ENCODE results near the gene ZBTB7B.

Gene ZBTB7B

DNA sequence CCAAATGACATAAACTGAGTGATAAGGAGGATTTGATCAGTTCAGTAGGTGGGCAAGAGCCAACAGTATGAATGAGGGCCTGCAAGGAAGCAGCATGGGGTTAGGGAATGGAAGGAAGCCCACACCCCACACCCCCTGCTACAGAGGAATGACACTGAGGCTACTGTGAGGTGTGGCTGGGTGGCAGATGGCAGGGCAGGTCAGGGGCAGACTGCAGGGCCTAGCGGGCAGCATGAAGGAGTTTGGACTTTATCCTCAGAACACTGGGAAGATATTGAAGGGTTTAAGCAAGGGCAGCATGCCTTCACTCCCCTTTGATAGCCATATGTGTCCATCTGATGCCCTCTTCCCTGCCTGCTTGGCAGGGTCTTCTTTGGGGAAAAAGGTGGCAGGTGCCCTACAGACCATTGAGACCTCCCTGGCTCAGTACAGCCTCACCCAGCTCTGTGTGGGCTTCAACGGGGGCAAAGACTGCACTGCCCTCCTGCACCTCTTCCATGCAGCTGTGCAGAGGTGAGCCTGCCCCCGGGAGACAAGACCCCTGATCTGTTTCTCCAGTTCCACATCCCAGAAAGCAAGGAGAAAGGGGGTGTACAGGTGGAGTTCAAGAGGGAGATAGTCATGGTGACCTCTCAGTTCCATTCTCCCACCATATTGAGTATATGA lies 13.3 kb upstream of the ZBTB7B start:
- no peak for DNase-seq (ENCODE audit: low read depth)
- TF ChIP-seq, protein P1, sequence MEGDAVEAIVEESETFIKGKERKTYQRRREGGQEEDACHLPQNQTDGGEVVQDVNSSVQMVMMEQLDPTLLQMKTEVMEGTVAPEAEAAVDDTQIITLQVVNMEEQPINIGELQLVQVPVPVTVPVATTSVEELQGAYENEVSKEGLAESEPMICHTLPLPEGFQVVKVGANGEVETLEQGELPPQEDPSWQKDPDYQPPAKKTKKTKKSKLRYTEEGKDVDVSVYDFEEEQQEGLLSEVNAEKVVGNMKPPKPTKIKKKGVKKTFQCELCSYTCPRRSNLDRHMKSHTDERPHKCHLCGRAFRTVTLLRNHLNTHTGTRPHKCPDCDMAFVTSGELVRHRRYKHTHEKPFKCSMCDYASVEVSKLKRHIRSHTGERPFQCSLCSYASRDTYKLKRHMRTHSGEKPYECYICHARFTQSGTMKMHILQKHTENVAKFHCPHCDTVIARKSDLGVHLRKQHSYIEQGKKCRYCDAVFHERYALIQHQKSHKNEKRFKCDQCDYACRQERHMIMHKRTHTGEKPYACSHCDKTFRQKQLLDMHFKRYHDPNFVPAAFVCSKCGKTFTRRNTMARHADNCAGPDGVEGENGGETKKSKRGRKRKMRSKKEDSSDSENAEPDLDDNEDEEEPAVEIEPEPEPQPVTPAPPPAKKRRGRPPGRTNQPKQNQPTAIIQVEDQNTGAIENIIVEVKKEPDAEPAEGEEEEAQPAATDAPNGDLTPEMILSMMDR (IDR thresholded peaks at IDR 0.05; ENCODE audit: insufficient read depth, low read depth, low read length, missing control alignments) = no peak
- H3K4me3 ChIP-seq (ENCODE audit: low read length) = no peak overlapping the region

DNA sequence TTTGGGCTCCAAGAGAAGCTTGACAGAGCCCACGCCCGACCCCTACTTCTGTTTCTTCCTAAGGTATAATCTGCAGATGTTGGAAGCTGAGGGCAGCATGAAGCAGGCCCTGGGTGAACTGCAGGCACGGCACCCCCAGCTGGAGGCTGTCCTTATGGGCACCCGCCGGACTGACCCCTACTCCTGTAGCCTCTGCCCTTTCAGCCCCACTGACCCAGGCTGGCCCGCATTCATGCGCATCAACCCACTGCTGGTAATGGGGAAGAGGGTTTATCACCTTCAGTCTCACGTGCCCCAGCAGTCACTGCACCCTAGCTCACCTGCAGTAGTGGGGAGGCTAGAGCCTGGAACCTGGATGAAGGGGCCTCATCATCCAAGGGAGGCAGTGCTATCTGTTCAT lies 12.3 kb upstream of the ZBTB7B start:
- TF ChIP-seq, protein P1 (IDR thresholded peaks at IDR 0.05; ENCODE audit: insufficient read depth, low read depth, low read length, missing control alignments) = no peak
- no peak for DNase-seq (ENCODE audit: low read depth)
- H3K4me3 ChIP-seq (ENCODE audit: low read length) = no peak overlapping the region

DNA sequence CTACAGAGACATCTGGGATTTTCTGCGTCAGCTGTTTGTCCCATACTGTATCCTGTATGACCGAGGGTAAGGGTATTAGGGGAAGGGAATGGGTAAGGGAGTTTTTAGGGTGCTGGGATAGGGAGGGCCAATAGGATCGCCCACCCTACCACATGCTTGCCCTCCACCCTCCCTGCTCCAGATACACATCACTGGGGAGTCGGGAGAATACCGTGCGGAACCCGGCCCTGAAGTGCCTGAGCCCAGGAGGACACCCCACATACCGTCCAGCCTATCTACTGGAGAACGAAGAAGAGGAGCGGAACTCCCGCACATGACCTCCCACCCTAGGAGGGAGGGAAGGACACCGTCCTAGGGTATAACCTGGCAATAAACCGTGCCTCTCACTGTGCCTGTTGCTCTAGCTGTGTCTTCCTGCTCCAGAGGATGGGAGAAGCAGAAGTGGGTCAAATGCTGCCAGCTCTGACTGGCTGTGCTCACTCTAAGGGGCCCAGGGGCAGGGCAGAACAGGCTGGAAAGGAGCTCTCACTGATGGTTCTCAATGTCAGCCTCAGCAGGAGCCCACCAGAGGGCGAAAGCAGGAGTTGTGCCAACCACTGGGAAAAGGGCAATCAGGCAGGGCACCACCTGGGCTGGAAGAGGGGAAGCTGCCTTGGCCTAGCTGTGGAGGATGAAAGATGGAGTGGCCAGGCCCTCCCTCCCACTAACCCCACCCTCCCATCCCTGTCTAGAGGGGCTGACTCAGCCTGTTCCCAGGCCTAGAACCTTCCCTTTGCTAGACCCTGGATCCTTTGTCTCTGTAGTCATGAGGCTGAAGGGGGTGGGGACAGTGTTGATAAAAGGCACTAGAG lies 9.7 kb upstream of the ZBTB7B start:
- no peak for DNase-seq (ENCODE audit: low read depth)

DNA sequence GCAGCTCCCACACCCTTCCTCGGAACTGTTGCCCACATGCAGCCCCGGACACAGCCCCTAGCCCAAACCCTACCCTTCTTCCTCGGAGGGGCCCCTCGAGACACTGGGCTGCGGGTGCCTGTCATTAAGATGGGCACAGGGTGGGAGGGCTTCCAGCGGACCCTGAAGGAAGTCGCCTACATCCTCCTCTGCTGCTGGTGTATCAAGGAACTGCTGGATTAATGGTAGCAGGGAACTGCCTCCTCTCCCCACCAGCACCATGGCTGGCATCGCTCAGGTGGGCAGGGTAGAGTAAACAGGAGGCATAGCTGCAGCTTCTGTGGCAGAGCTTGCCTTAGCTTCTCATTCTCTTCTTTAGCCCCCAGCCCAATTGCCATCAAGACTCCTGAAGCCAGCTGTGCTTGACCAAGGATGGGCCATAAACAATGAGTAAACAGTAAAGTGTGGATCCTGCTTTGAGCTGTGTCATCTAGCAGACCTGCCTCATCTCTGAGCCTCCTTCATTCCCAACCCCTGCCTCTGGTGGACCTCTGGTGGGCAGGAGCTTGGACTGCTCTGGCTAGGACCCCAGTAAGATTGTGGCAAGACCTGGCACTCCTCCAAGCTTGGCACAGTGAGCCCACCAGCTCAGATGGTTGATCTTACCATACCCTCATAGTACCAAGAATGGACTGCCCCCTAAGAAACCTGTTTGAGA lies 8.9 kb upstream of the ZBTB7B start, which contains the start of gene LENEP:
Gene LENEP, plus strand, starts transcription at position 15 of the 697 bp plus-strand sequence. Its CDS starts 22 bp downstream, at position 37.
- H3K4me3 ChIP-seq (ENCODE audit: low read length) = no peak within 1 kb of the TSS
- no peak for DNase-seq (ENCODE audit: low read depth)
- TF ChIP-seq, protein P1 (IDR thresholded peaks at IDR 0.05; ENCODE audit: insufficient read depth, low read depth, low read length, missing control alignments) = no peak

More for the DNA sequence above, 9.7 kb upstream of the ZBTB7B start:
- TF ChIP-seq, protein P1 (IDR thresholded peaks at IDR 0.05; ENCODE audit: insufficient read depth, low read depth, low read length, missing control alignments) = peak; percentile 17
- H3K4me3 ChIP-seq (ENCODE audit: low read length) = no peak overlapping the region

DNA sequence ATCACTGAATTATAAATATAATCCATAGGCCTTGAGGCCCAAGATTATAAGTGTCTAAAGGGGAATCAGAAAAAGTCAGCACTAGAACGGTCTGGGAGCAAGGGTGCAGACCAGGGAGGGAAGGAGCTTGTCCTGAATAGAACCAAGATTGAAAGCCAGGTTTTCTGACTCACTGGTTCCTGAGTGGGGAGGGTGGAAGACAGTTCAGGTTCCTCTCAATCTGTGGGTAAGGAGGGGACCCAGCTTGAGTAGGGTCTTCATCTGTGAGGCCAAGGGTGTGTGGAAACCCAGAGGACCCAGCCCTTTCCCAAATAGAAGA lies 8.4 kb upstream of the ZBTB7B start:
- TF ChIP-seq, protein P1 (IDR thresholded peaks at IDR 0.05; ENCODE audit: insufficient read depth, low read depth, low read length, missing control alignments) = no peak
- DNase-seq (ENCODE audit: low read depth) = no peak
- no peak overlapping the region for H3K4me3 ChIP-seq (ENCODE audit: low read length)

DNA sequence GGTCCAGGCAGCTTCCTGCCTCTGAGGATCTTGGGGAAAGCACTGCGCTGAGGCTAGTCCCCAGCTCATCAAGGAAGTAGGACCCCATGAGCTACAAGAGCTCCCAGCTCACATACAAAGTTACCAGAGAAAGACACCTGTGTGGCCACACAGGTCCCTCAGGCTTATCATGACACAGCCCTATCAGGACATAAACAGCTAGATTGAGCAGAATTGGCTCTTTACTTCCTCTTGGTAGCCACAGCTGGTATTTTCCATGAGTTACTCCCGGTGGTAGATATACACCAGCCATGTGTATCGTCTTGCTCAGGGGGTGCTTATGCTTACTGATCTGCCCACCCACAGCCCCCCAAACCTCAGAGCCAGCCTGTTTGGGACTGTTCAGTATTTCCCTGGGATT lies 8.0 kb upstream of the ZBTB7B start:
- no peak for DNase-seq (ENCODE audit: low read depth)
- TF ChIP-seq, protein P1 (IDR thresholded peaks at IDR 0.05; ENCODE audit: insufficient read depth, low read depth, low read length, missing control alignments) = no peak
- no peak overlapping the region for H3K4me3 ChIP-seq (ENCODE audit: low read length)
